Measurements from ENCODE around the gene TRMO.

GRCh38 chr9:97943308-97943855, 21.1 kb upstream of the TRMO start:
- TF ChIP-seq, protein P1, sequence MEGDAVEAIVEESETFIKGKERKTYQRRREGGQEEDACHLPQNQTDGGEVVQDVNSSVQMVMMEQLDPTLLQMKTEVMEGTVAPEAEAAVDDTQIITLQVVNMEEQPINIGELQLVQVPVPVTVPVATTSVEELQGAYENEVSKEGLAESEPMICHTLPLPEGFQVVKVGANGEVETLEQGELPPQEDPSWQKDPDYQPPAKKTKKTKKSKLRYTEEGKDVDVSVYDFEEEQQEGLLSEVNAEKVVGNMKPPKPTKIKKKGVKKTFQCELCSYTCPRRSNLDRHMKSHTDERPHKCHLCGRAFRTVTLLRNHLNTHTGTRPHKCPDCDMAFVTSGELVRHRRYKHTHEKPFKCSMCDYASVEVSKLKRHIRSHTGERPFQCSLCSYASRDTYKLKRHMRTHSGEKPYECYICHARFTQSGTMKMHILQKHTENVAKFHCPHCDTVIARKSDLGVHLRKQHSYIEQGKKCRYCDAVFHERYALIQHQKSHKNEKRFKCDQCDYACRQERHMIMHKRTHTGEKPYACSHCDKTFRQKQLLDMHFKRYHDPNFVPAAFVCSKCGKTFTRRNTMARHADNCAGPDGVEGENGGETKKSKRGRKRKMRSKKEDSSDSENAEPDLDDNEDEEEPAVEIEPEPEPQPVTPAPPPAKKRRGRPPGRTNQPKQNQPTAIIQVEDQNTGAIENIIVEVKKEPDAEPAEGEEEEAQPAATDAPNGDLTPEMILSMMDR (IDR thresholded peaks at IDR 0.05), result no peak
- no peak for TF ChIP-seq POLR2A (IDR thresholded peaks at IDR 0.05)

All from Peyer's patch (tissue), 4 donors.